Islet of Langerhans (tissue), 1 donor: ENCODE measurements around the gene RDH12.

Source experiments
- FAIRE-seq: peaks from one replicate; lab custom pipeline; 2011; peaks lifted over from hg19 to GRCh38; lab: Jason Lieb, UNC

Gene RDH12

GRCh38 chr14:67749341-67750084, 47.8 kb downstream of the RDH12 start:
- no peak for FAIRE-seq

GRCh38 chr14:67756496-67756895, 54.8 kb downstream of the RDH12 start:
- no peak for FAIRE-seq

GRCh38 chr14:67757175-67757574, 55.5 kb downstream of the RDH12 start:
- no peak for FAIRE-seq

GRCh38 chr14:67759916-67760315, 58.2 kb downstream of the RDH12 start:
- no peak for FAIRE-seq

GRCh38 chr14:67762051-67762450, 60.4 kb downstream of the RDH12 start:
- FAIRE-seq, result no peak

- FAIRE-seq, result no peak
These were observed 61.6 kb downstream of the RDH12 start for GRCh38 chr14:67763158-67763822.

GRCh38 chr14:67764496-67764895, 62.8 kb downstream of the RDH12 start:
- no peak for FAIRE-seq

GRCh38 chr14:67765192-67765834, 63.6 kb downstream of the RDH12 start:
- FAIRE-seq, result no peak

GRCh38 chr14:67766035-67766680, 64.5 kb downstream of the RDH12 start:
- FAIRE-seq, result no peak

GRCh38 chr14:67768219-67768618, 66.5 kb downstream of the RDH12 start:
- FAIRE-seq, result no peak

GRCh38 chr14:67773844-67774377, 72.2 kb downstream of the RDH12 start:
- FAIRE-seq, result no peak

- no peak for FAIRE-seq
These were observed 75.1 kb downstream of the RDH12 start for GRCh38 chr14:67776653-67777322.

- no peak for FAIRE-seq
These were observed 77.1 kb downstream of the RDH12 start for GRCh38 chr14:67778792-67779191.

- FAIRE-seq, result no peak
These were observed 80.4 kb downstream of the RDH12 start for GRCh38 chr14:67782090-67782489.
